CD14-positive monocyte (primary cell): ENCODE measurements around the gene SLC5A5. TPM values are rescaled to one million over a fixed set of nuclear protein-coding genes. Genes with fewer than 3 reads are reported as not detected.
A peak's percentile ranks its signal among the peaks of the same experiment; 100 is the strongest.

Experiments used
- DNase-seq, 3 donors: peaks; one replicate each; pipeline ENCODE4 v3.0.0-alpha.2; 2011 to 2022
- H2AFZ ChIP-seq: 2 replicates; pipeline ENCODE4 v1.6.0; 2012; ENCODE audit warnings: mild to moderate bottlenecking, low read depth, low read length, inconsistent platforms; ENCODE audit not compliant: insufficient read depth, poor library complexity, severe bottlenecking
- H3K27ac ChIP-seq, 2 donors: 1 replicate in 1 of 2; 2 replicates in 1 of 2; pipeline ENCODE4 v1.5.1; 2012 to 2013; ENCODE audit warnings: low read length in 2 of 2, control low read depth in 1 of 2, inconsistent platforms in 1 of 2, low read depth in 1 of 2, mild to moderate bottlenecking in 1 of 2
- H3K27me3 ChIP-seq, 2 donors: one replicate each; pipeline versions ENCODE4 v1.6.0 to v1.6.1; 2011 to 2013; ENCODE audit warnings: low read length in 2 of 2; ENCODE audit not compliant: control insufficient read depth in 2 of 2, insufficient read depth in 2 of 2
- H3K36me3 ChIP-seq, 2 donors: replicated peaks in 1 of 2; 1 replicate in 1 of 2; 2 replicates in 1 of 2; pipeline versions ENCODE4 v1.5.1 to v1.6.1; 2012 to 2013; ENCODE audit warnings: low read length in 2 of 2, control low read depth in 1 of 2, inconsistent platforms in 1 of 2, mild to moderate bottlenecking in 1 of 2; ENCODE audit not compliant: insufficient read depth in 2 of 2, control insufficient read depth in 1 of 2
- H3K4me1 ChIP-seq, 2 donors: 1 replicate in 1 of 2; 2 replicates in 1 of 2; pipeline versions ENCODE4 v1.5.1 to v1.6.1; 2012 to 2013; ENCODE audit warnings: low read length in 2 of 2, control low read depth in 1 of 2, inconsistent platforms in 1 of 2, mild to moderate bottlenecking in 1 of 2, moderate library complexity in 1 of 2; ENCODE audit not compliant: insufficient read depth in 2 of 2, control insufficient read depth in 1 of 2
- H3K4me2 ChIP-seq: replicated peaks from 2 replicates; pipeline ENCODE3; 2012; ENCODE audit warnings: low read length, moderate library complexity, mild to moderate bottlenecking; ENCODE audit not compliant: poor library complexity, severe bottlenecking; ENCODE audit errors: extremely low read depth
- H3K4me3 ChIP-seq, 3 experiments: fragments of 200-600 bp in 1 of 3; sonication (generic) in 1 of 3; replicated peaks in 1 of 3; 1 replicate in 2 of 3; 2 replicates in 1 of 3; pipeline ENCODE4 v1.5.1; 2011 to 2013; ENCODE audit warnings: low read length in 3 of 3, mild to moderate bottlenecking in 3 of 3, control low read depth in 2 of 3, low read depth in 2 of 3, inconsistent platforms in 1 of 3, moderate library complexity in 1 of 3
- H3K79me2 ChIP-seq: 2 replicates; pipeline ENCODE4 v1.6.0; 2012; ENCODE audit warnings: mild to moderate bottlenecking, control low read depth, inconsistent platforms, low read length, moderate library complexity; ENCODE audit not compliant: insufficient read depth
- H3K9ac ChIP-seq: 2 replicates; pipeline ENCODE4 v1.6.0; 2017; ENCODE audit warnings: low read length, mild to moderate bottlenecking; ENCODE audit not compliant: insufficient read depth, poor library complexity, severe bottlenecking
- H3K9me3 ChIP-seq, 2 donors: replicated peaks in 1 of 2; 1 replicate in 1 of 2; 2 replicates in 1 of 2; pipeline versions ENCODE4 v1.5.1 to v1.6.1; 2012 to 2013; ENCODE audit warnings: low read length in 2 of 2, control low read depth in 1 of 2; ENCODE audit not compliant: control insufficient read depth in 1 of 2, insufficient read depth in 1 of 2
- H4K20me1 ChIP-seq: 2 replicates; pipeline ENCODE4 v1.6.0; 2012; ENCODE audit warnings: mild to moderate bottlenecking, low read length, control low read depth, moderate library complexity; ENCODE audit not compliant: insufficient read depth
- H3K27ac Mint-ChIP-seq, 7 donors: one replicate each; pipeline ENCODE4 v1.8.0; 2020; ENCODE audit warnings: mild to moderate bottlenecking in 7 of 7, mixed read lengths in 7 of 7, moderate library complexity in 6 of 7, inconsistent platforms in 2 of 7
- H3K27me3 Mint-ChIP-seq, 3 donors: one replicate each; pipeline ENCODE4 v1.8.0; 2021 to 2022; ENCODE audit warnings: low read depth in 3 of 3, mild to moderate bottlenecking in 3 of 3, mixed read lengths in 3 of 3, moderate library complexity in 3 of 3, inconsistent platforms in 1 of 3
- H3K36me3 Mint-ChIP-seq, 2 donors: one replicate each; pipeline ENCODE4 v1.8.0; 2020; ENCODE audit warnings: mixed read lengths in 2 of 2, inconsistent platforms in 1 of 2, mild to moderate bottlenecking in 1 of 2
- H3K4me1 Mint-ChIP-seq: one replicate; pipeline ENCODE4 v1.8.0; 2020; ENCODE audit warnings: mild to moderate bottlenecking, mixed read lengths
- H3K4me3 Mint-ChIP-seq, 2 donors: one replicate each; pipeline ENCODE4 v1.8.0; 2020; ENCODE audit warnings: mild to moderate bottlenecking in 2 of 2, mixed read lengths in 2 of 2, moderate library complexity in 1 of 2
- H3K9me3 Mint-ChIP-seq, 7 donors: one replicate each; pipeline ENCODE4 v1.8.0; 2020 to 2022; ENCODE audit warnings: mixed read lengths in 7 of 7, mild to moderate bottlenecking in 6 of 7, moderate library complexity in 6 of 7, inconsistent platforms in 2 of 7
- WGBS: methylation state at CpG from one replicate; pipeline ENCODE4 v1.1.5; 2013; ENCODE audit warnings: missing lambda C conversion rate; ENCODE audit not compliant: insufficient coverage; 5-methylcytosine and 5-hydroxymethylcytosine counted together
- intact Hi-C, 2 donors: fragments of 100-400 bp; cut with micrococcal nuclease; formaldehyde crosslinking; loops; one replicate each; pipeline versions ENCODE4 v1.15.0 to v1.15.1; 2023
- polyA plus RNA-seq, 3 donors: library from polyadenylated mRNA; depleted of rRNA in 1 of 3; unstranded in 2 of 3; stranded (reverse) in 1 of 3; fragments of 300-500 nt in 2 of 3; fragments of >200 nt in 1 of 3; fragmentation: Illumina TruSeq in 2 of 3; gene quantifications; 1 replicate in 2 of 3; 2 replicates in 1 of 3; pipeline ENCODE4 v1.2.3, GENCODE V29; 2012 to 2021
- TF ChIP-seq, protein P1 (sequence below): fragments of 200-600 bp; IDR thresholded peaks from one replicate; pipeline ENCODE4 v1.8.0; 2022; ENCODE audit warnings: antibody characterized with exemption, mild to moderate bottlenecking

Gene SLC5A5
- polyA plus RNA-seq, 3 donors: 0.03 TPM; not detected in 2

DNA sequence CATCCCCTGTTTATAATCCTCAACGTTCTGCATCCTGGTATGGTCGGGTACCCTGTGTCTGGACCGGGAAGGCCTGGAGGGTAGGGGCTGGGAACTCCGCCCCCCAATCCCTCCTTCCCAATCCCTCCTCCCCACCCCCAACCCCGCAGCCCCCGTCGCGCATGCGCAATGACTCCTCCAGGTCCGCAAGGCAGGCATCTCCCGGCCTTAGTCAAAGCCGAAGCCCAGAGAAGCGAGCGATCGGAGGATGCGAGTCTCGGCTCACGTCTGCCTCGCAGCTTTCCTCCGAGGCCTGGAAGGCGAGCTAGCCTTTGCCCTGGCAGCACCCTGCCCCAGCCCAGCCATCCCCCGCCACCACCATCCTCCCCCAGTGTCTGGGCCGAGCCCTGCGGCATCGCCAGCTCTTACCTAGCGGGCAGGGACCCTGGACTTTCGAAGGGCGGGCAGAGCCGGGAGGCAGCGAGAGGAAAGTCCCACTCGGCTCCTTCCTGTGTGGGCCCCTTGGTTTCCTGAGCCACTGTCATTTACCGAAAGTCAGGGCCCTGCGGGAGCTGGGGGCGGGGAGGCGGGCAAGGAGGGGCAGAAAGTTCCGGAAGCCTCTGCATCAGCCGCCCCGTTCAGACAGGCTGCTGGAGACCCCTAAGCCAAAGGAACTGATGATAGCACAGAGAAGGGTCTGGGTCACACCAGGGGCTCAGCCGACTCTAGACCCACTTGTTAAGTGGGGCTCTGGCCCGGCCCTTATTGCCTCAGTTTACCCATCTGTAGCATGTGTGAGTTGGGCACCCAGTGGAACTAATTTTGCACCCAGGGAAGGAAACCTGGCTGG is 24.0 kb upstream of the SLC5A5 start, which contains the start of gene JAK3:
Gene JAK3 (minus strand): TSS at position 445 of the 829 bp plus-strand sequence. CDS start 3,565 bp downstream, outside the sequence.
- H3K27ac ChIP-seq: peak within 1 kb of the TSS; percentile 66 to 85

More for the DNA sequence above, 24.0 kb upstream of the SLC5A5 start, which contains the start of gene JAK3:
- H3K27me3 ChIP-seq: no peaks in the 10 kb centered on the region
- peak within 1 kb of the TSS; percentile 76 for H3K9ac ChIP-seq
- peaks cover 2 to 4% of the 10 kb centered on the region in 2 donors for H3K36me3 ChIP-seq
- H3K4me2 ChIP-seq: peak within 1 kb of the TSS; percentile 81
- H3K4me3 Mint-ChIP-seq: peak within 1 kb of the TSS; percentile 82 to 90
- peaks cover 13 to 18% of the 10 kb centered on the region in 2 donors for H3K36me3 Mint-ChIP-seq
- intact Hi-C loops: no loop called here
- peak within 1 kb of the TSS; percentile 79 to 98 (median 85) for H3K27ac Mint-ChIP-seq
- peaks cover 12% of the 10 kb centered on the region for H4K20me1 ChIP-seq
- peak within 1 kb of the TSS; percentile 91 for H2AFZ ChIP-seq
- WGBS: under 1% methylated on average over 26 of the region's 40 CpGs
- H3K4me1 ChIP-seq: peaks cover 76 to 85% of the 10 kb centered on the region in 2 donors
- TF ChIP-seq, protein P1, sequence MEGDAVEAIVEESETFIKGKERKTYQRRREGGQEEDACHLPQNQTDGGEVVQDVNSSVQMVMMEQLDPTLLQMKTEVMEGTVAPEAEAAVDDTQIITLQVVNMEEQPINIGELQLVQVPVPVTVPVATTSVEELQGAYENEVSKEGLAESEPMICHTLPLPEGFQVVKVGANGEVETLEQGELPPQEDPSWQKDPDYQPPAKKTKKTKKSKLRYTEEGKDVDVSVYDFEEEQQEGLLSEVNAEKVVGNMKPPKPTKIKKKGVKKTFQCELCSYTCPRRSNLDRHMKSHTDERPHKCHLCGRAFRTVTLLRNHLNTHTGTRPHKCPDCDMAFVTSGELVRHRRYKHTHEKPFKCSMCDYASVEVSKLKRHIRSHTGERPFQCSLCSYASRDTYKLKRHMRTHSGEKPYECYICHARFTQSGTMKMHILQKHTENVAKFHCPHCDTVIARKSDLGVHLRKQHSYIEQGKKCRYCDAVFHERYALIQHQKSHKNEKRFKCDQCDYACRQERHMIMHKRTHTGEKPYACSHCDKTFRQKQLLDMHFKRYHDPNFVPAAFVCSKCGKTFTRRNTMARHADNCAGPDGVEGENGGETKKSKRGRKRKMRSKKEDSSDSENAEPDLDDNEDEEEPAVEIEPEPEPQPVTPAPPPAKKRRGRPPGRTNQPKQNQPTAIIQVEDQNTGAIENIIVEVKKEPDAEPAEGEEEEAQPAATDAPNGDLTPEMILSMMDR: no peak
- peaks cover 78% of the 10 kb centered on the region for H3K4me1 Mint-ChIP-seq
- H3K27me3 Mint-ChIP-seq: peaks cover 0 to 5% (median 3%) of the 10 kb centered on the region in 3 donors
- peak; percentile 48 to 73 (median 50) for DNase-seq
- H3K9me3 ChIP-seq: no peaks in the 10 kb centered on the region
- H3K9me3 Mint-ChIP-seq: peaks cover 0 to 2% (median 0%) of the 10 kb centered on the region in 7 donors
- peak within 1 kb of the TSS; percentile 37 to 78 (median 52) for H3K4me3 ChIP-seq
- H3K79me2 ChIP-seq: peaks cover 3% of the 10 kb centered on the region
